ENCODE measurements around the gene MIOX.
"Not testable (repeated sequence)": the region's sequence is repeated elsewhere in the genome, so short reads cannot be mapped to it uniquely, and the experiment has no call there.

MIOX gene

DNA sequence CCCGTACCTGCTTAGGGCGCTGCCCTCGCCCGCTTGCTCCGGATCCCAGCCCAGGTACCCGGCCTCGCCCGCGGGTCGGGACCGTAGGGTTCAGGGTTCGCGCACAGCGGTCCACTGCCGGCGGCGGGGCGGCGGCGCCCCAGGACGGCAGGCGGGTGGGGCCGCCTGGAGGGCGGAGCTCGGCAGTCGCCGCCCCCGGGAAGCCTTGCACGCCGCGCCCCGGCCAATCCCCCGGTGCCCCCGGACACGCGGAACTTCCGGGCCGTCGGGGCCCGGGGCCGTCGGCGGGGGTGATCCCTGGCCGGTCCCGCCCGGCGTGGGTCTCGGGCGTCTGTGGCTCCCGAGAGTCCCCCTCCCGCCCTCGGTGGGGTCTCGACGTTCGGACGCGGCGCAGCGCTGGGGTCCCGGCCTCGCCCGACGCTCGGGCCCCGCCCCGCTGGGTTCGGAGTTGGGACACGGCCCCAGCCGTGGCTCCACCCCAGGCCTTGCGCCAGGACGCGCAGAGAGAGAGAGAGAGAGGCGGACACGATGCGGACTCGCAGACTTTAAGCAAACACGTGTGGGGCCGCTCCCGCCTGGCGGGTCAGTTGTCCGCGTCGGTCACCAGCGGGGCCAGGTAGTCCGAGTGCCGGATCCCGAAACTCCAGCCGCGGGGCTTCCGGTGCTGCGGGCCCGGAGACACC, 43.4 kb downstream of the MIOX start, which contains the start of gene TYMP:
TYMP (minus strand) TSS at position 116 of the 683 bp plus-strand sequence. CDS start 303 bp downstream, outside the sequence.
- no peak for DNase-seq

DNA sequence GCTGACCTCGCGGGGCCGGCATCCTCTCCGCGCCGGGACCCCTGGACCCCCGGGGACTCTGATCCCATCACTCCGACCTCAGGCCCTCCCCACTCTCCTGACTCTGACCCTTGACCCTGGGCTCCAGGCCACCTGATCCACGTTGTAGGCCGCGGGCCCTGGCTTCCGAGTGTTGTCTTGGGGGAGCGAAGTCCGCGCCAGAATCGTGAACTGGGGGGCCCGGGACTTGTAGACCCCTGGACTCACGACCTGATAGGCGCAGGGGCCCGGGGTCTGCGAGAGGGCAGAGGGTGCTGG, 43.9 kb downstream of the MIOX start:
- DNase-seq: no peak

GRCh38 chr22:50530877-50531545, 44.4 kb downstream of the MIOX start:
- DNase-seq: no peak

GRCh38 chr22:50531546-50531961, 44.9 kb downstream of the MIOX start:
- DNase-seq: no peak

- DNase-seq: no peak
Observed at GRCh38 chr22:50531962-50532674, 45.5 kb downstream of the MIOX start.

GRCh38 chr22:50532824-50533796, 46.5 kb downstream of the MIOX start:
- DNase-seq: no peak

DNA sequence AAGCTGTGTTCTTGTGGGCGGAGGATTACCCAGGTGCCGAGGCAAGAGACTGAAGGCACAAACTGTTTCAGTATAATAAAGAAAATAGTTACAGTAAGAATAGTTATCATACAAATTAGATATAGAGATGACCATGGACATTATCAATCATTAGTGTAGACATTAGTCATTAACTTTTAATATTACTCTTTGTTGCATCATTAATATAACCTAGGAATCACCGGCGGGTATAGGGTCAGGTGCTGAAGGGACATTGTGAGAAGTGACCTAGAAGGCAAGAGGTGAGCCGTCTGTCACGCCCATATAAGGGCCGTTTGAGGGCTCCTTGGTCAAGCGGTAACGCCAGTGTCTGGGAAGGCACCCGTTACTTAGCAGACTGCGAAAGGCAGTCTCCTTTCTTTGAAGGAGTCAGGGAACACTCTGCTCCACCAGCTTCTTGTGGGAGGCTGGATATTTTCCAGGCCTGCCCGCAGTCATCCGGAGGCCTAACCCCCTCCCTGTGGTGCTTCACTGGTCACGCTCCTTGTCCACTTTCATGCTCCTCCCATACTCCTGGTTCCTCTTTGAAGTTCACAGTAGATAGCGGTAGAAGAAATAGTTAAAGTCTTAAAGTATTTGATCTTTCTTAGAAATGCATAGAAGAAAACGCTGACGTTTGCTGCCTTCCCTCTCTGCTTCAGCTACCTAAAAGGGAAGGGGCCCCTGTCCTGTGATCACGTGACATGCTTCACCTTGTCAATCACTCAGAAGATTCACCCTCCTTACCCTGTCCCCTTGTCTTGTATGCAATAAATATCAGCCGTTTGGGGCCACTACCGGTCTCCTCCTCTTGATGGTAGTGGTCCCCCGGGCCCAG, 47.4 kb downstream of the MIOX start:
- DNase-seq: not testable (repeated sequence)

- no peak for DNase-seq
Observed at GRCh38 chr22:50535113-50535512, 48.5 kb downstream of the MIOX start.

DNA sequence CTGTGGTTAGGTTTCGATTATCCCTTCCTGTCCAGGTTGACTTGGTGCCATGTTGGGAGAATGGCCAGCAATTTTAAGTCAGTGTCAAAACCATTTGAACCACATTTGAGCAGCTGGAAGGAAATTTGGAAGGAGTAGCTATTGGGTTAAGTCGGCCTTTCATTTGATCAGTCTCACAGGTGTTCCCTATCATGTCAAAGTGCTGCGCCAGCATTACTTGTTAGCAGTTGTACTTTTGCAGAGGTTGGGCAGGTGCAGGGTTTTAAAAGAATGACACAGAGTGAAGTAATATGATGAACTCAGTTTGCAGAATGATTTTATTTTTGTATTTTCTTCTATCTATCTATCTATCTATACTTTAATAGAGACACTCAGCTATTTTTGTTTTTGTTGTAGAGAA, 49.6 kb downstream of the MIOX start:
- DNase-seq: no peak

GRCh38 chr22:50537765-50538164, 51.1 kb downstream of the MIOX start:
- no peak for DNase-seq

Data from NCI-H187 (cell line).